Measurements from ENCODE around the gene ENHO. TPM values are rescaled to one million over a fixed set of nuclear protein-coding genes. Genes with fewer than 3 reads are reported as not detected.
A peak's percentile ranks its signal among the peaks of the same experiment; 100 is the strongest.

Gene ENHO
- total RNA-seq, 1 donor from 2014 or later, result 1.6 TPM

DNA sequence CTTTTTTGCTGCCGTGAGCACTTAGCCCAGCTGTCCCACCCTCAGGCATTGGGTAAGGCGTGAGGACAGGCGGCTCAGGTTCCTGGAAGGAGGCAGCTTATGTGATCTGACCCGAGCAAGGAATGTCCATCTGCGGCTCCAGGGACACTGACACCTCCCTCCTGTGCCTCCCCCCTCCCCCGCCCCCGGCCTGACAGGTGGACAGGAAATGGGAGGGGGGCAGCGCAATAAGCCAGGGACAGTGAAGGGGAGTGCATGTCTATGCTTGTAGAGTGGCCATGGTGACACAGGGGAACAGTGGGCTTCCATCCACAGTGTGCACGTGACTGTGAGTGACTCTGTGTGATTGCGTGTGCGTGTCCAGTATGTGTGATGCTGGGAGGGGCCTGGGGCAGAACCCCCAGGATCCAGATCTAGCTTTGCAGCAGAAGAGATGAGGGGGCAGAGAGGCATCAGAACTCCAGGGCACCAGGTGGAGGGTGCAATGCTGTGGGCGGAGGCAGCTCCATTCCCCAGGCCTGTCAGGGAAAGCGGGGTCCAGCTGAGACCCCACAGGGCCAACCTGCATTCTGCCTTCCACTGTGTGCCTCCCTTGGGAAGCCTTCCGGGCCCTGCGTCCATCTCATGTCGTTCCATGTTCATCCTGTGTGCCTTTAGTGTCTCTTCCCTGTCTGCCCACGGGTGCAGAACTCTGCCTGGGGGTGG, 36.3 kb upstream of the ENHO start:
- TF ChIP-seq, protein P1, sequence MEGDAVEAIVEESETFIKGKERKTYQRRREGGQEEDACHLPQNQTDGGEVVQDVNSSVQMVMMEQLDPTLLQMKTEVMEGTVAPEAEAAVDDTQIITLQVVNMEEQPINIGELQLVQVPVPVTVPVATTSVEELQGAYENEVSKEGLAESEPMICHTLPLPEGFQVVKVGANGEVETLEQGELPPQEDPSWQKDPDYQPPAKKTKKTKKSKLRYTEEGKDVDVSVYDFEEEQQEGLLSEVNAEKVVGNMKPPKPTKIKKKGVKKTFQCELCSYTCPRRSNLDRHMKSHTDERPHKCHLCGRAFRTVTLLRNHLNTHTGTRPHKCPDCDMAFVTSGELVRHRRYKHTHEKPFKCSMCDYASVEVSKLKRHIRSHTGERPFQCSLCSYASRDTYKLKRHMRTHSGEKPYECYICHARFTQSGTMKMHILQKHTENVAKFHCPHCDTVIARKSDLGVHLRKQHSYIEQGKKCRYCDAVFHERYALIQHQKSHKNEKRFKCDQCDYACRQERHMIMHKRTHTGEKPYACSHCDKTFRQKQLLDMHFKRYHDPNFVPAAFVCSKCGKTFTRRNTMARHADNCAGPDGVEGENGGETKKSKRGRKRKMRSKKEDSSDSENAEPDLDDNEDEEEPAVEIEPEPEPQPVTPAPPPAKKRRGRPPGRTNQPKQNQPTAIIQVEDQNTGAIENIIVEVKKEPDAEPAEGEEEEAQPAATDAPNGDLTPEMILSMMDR (IDR thresholded peaks at IDR 0.05), result no peak
- Mint-ChIP-seq H3K4me3 (ENCODE audit: unreplicated experiment) (no peak overlapping the region), H3K4me1 (ENCODE audit: low read depth) (peaks cover 31% of the 10 kb centered on the region), H3K36me3 (ENCODE audit: low read depth) (peaks cover 5% of the 10 kb centered on the region), H3K27ac (ENCODE audit: unreplicated experiment) (peak overlapping the region; percentile 33), H3K9me3 (ENCODE audit: low read depth) (peaks cover 3% of the 10 kb centered on the region), H3K27me3 (ENCODE audit: low read depth) (peaks cover 14% of the 10 kb centered on the region)
- DNase-seq (ENCODE audit: low spot score), result peak; percentile 50

DNA sequence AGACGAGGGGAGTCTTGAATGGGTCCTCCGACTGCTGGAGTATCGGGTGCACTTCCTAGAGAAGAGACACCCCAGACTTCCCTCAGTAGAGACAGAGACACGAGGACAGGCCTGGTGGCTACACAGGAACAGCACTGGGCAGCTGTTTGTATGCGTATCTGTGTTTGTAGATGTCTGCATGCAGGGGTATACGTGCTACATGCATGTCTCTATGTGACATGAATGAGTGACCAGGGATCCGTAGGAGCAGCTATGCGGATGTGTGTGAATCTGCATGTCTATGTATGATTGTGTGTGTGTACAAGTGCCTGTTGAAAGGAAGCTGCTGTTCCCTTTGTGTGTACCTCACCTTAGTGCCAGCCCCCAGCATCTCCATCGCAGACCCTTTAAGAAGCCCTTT, 35.6 kb upstream of the ENHO start:
- DNase-seq (ENCODE audit: low spot score), result peak; percentile 41
- Mint-ChIP-seq H3K27me3 (ENCODE audit: low read depth) (peaks cover 9% of the 10 kb centered on the region), H3K27ac (ENCODE audit: unreplicated experiment) (no peak overlapping the region), H3K4me1 (ENCODE audit: low read depth) (peaks cover 31% of the 10 kb centered on the region), H3K9me3 (ENCODE audit: low read depth) (peaks cover 3% of the 10 kb centered on the region), H3K4me3 (ENCODE audit: unreplicated experiment) (no peak overlapping the region), H3K36me3 (ENCODE audit: low read depth) (peaks cover 3% of the 10 kb centered on the region)
- TF ChIP-seq, protein P1 (IDR thresholded peaks at IDR 0.05), result no peak

GRCh38 chr9:34557426-34558321, 34.9 kb upstream of the ENHO start:
- no peak overlapping the region for H3K27ac Mint-ChIP-seq (ENCODE audit: unreplicated experiment)

DNA sequence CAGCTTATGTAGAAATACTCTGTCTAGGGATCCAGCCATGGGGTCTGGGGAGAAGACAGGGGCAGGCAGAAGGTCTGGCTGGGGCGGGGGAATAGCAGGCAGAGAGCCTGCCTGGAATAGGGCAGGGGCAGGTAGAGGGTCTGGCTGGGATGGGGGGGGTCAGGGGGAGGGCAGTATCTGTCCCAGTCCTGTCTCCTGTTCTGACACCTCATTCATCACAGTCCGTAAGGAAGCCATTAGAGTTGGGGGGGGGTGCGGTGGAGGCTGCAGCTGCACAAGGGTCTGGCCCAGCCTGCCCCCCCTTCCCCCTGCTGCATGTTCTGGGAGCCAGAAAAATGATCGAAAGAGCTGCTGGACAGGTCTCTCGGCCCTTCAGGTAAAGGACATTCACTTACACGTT, 34.2 kb upstream of the ENHO start:
- Mint-ChIP-seq H3K4me3 (ENCODE audit: unreplicated experiment) (no peak overlapping the region), H3K36me3 (ENCODE audit: low read depth) (no peaks in the 10 kb centered on the region), H3K27ac (ENCODE audit: unreplicated experiment) (no peak overlapping the region), H3K4me1 (ENCODE audit: low read depth) (peaks cover 31% of the 10 kb centered on the region), H3K9me3 (ENCODE audit: low read depth) (no peaks in the 10 kb centered on the region), H3K27me3 (ENCODE audit: low read depth) (peaks cover 5% of the 10 kb centered on the region)
- peak; percentile 12 for DNase-seq (ENCODE audit: low spot score)
- TF ChIP-seq, protein P1 (IDR thresholded peaks at IDR 0.05), result no peak

More at GRCh38 chr9:34557426-34558321, 34.9 kb upstream of the ENHO start:
- Mint-ChIP-seq H3K27me3 (ENCODE audit: low read depth) (peaks cover 5% of the 10 kb centered on the region), H3K9me3 (ENCODE audit: low read depth) (peaks cover under 1% of the 10 kb centered on the region), H3K4me1 (ENCODE audit: low read depth) (peaks cover 31% of the 10 kb centered on the region), H3K4me3 (ENCODE audit: unreplicated experiment) (no peak overlapping the region), H3K36me3 (ENCODE audit: low read depth) (peaks cover under 1% of the 10 kb centered on the region)
- peak; percentile 75 for DNase-seq (ENCODE audit: low spot score)
- TF ChIP-seq, protein P1 (IDR thresholded peaks at IDR 0.05), result no peak

DNA sequence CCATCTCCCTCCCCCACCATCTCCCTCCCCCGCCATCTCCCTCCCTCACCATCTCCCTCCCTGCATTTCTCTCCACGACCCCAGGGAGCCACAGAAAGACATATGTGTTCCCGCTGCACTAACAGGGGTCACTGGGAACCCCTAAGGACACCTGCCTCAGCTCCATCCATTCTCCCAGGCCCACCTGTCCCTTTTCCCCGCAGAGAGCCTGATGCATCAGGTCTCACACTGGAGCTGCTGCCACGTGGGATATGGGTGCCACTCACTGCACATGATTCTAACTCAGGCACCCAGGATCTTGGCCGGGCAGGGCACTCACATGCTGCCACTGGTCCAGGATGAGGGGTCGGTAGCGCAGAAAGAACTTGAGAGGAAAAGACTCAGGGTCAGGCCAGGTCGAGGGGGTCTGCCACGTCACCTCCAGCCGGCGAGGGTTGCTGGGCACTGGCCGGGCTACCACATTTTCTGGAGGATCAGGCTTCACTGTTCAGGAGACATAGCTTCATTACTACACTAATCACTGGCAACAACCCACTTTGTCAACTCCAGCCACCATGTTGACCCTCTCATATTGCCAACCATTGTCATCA, 33.2 kb upstream of the ENHO start:
- H3K4me1 Mint-ChIP-seq (ENCODE audit: low read depth), result peaks cover 28% of the 10 kb centered on the region
- no peaks in the 10 kb centered on the region for H3K36me3 Mint-ChIP-seq (ENCODE audit: low read depth)
- peak; percentile 72 for DNase-seq (ENCODE audit: low spot score)
- H3K27me3 Mint-ChIP-seq (ENCODE audit: low read depth), result peaks cover 5% of the 10 kb centered on the region
- no peaks in the 10 kb centered on the region for H3K9me3 Mint-ChIP-seq (ENCODE audit: low read depth)
- TF ChIP-seq, protein P1 (IDR thresholded peaks at IDR 0.05), result no peak
- no peak overlapping the region for H3K27ac Mint-ChIP-seq (ENCODE audit: unreplicated experiment)
- H3K4me3 Mint-ChIP-seq (ENCODE audit: unreplicated experiment), result no peak overlapping the region
